K562 (cell line): Measurements from ENCODE around the gene AQP1. TPM values are rescaled to one million over a fixed set of nuclear protein-coding genes. Genes with fewer than 3 reads are reported as not detected.
A peak's percentile ranks its signal among the peaks of the same experiment; 100 is the strongest.

Experiments used
- ATAC-seq: fragments of 200-7000 bp; cut with Tn5 transposase; 3 replicates; pipeline ENCODE4 v1.9.1; 2020; ENCODE audit warnings: moderate library complexity
- BruUV-seq: library from RNA; stranded (reverse); fragments of 400-500 nt; replicated peaks from 2 replicates; lab custom pipeline; 2021; lab: Mats Ljungman, UMichigan
- CTCF ChIA-PET: fragments of 300-600 bp; formaldehyde crosslinking; extraction: SDS; loops from one replicate; lab custom pipeline; 2021; ENCODE audit warnings: low intra/inter-chr PET ratio; lab: Yijun Ruan, JAX
- POLR2A ChIA-PET: fragments of 300-600, 350-650 bp; sonication (Branson Sonifier 250); formaldehyde crosslinking; extraction: SDS; loops from one replicate; lab custom pipeline; 2021; ENCODE audit warnings: antibody characterized with exemption, inconsistent platforms; lab: Yijun Ruan, JAX
- DNase-seq, 4 experiments: peaks; one replicate each; pipeline versions ENCODE4 v3.0.0 to v3.0.0-alpha.2; 2011 to 2018; ENCODE audit warnings: low spot score in 3 of 4, mixed read lengths in 3 of 4; ENCODE audit errors: extremely low read depth in 1 of 4
- FAIRE-seq: peaks from 2 replicates; lab custom pipeline; 2011; peaks lifted over from hg19 to GRCh38; lab: Jason Lieb, UNC
- H2AFZ ChIP-seq: 2 replicates; pipeline ENCODE4 v1.6.0; 2011; ENCODE audit warnings: low read depth, low read length, control low read depth, inconsistent platforms
- H3K27ac ChIP-seq: fragments of 200-600 bp; 3 replicates; pipeline ENCODE4 v1.8.0; 2011; ENCODE audit warnings: low read depth, mild to moderate bottlenecking, control low read depth, inconsistent platforms, low read length, moderate library complexity, mixed read lengths; ENCODE audit errors: extremely low read depth
- H3K27me3 ChIP-seq, 2 experiments: fragments of 300-600 bp in 1 of 2; 2 replicates in 1 of 2; 3 replicates in 1 of 2; pipeline versions ENCODE4 v1.6.0 to v1.8.0; 2011; ENCODE audit warnings: inconsistent platforms in 2 of 2, low read length in 2 of 2, mild to moderate bottlenecking in 1 of 2, mixed read lengths in 1 of 2, moderate library complexity in 1 of 2; ENCODE audit not compliant: control insufficient read depth in 2 of 2, insufficient read depth in 2 of 2
- H3K36me3 ChIP-seq: fragments of 300-600 bp; 3 replicates; pipeline ENCODE4 v1.8.0; 2011; ENCODE audit warnings: mild to moderate bottlenecking, low read length, inconsistent platforms; ENCODE audit not compliant: control insufficient read depth, insufficient read depth
- H3K4me1 ChIP-seq, 2 experiments: fragments of 200-600 bp in 1 of 2; replicated peaks in 1 of 2; 2 replicates in 1 of 2; 3 replicates in 1 of 2; pipeline versions ENCODE4 v1.5.1 to v1.8.0; 2011; ENCODE audit warnings: inconsistent platforms in 2 of 2, low read length in 2 of 2, mild to moderate bottlenecking in 1 of 2, mixed read lengths in 1 of 2, moderate library complexity in 1 of 2; ENCODE audit not compliant: control insufficient read depth in 2 of 2, insufficient read depth in 2 of 2
- H3K4me2 ChIP-seq: 2 replicates; pipeline ENCODE4 v1.6.1; 2011; ENCODE audit warnings: low read length, control low read depth, inconsistent platforms, mixed read lengths; ENCODE audit not compliant: insufficient read depth
- H3K4me3 ChIP-seq: fragments of 200-600 bp; sonication (generic), shearing (Covaris generic); 2 replicates; pipeline ENCODE4 v1.5.1; 2016; ENCODE audit warnings: control low read depth, inconsistent platforms
- H3K79me2 ChIP-seq: fragments of 200-600 bp; 3 replicates; pipeline ENCODE4 v1.8.0; 2011; ENCODE audit warnings: low read length, inconsistent platforms; ENCODE audit not compliant: control insufficient read depth, insufficient read depth
- H3K9ac ChIP-seq, 2 experiments: 2 replicates each; pipeline versions ENCODE4 v1.6.0 to v1.6.1; 2011; ENCODE audit warnings: low read depth in 2 of 2, low read length in 2 of 2, control low read depth in 1 of 2, inconsistent platforms in 1 of 2, mild to moderate bottlenecking in 1 of 2, mixed read lengths in 1 of 2; ENCODE audit not compliant: insufficient read depth in 1 of 2
- H3K9me1 ChIP-seq: one replicate; pipeline ENCODE4 v1.6.0; 2011; ENCODE audit warnings: inconsistent platforms, mild to moderate bottlenecking, low read length, moderate library complexity; ENCODE audit not compliant: control insufficient read depth, insufficient read depth
- H3K9me3 ChIP-seq: replicated peaks from 2 replicates; pipeline ENCODE4 v1.5.1; 2011; ENCODE audit warnings: low read depth, low read length, inconsistent platforms; ENCODE audit not compliant: control insufficient read depth, insufficient read depth
- H4K20me1 ChIP-seq: replicated peaks from 2 replicates; pipeline ENCODE4 v1.6.1; 2011; ENCODE audit warnings: low read length, inconsistent platforms, mixed read lengths; ENCODE audit not compliant: control insufficient read depth, insufficient read depth
- ZFX ChIP-seq: sonication (generic); formaldehyde crosslinking; IDR thresholded peaks from 2 replicates; pipeline ENCODE4 v1.8.0; 2022; ENCODE audit warnings: mild to moderate bottlenecking, missing genetic modification reagents, moderate library complexity
- WGBS: fragments of 100-300 bp; shearing (Covaris generic); methylation state at CpG from one replicate; pipeline ENCODE4 v1.1.6; 2016; ENCODE audit warnings: low coverage, mixed read lengths; ENCODE audit not compliant: insufficient coverage; ENCODE audit errors: missing lambda C conversion rate; 5-methylcytosine and 5-hydroxymethylcytosine counted together
- in situ Hi-C: fragments of 300-500 bp; cut with MboI; formaldehyde crosslinking; loops from 4 replicates; pipeline ENCODE4 v1.15.0; 2018; ENCODE audit warnings: inconsistent platforms, mixed read lengths
- intact Hi-C: fragments of 100-400 bp; cut with micrococcal nuclease; formaldehyde crosslinking; loops from 2 replicates; pipeline ENCODE4 v1.14.2; 2022
- polyA plus RNA-seq, 8 experiments: library from polyadenylated mRNA; depleted of rRNA in 4 of 8; stranded (reverse) in 5 of 8; unstranded in 3 of 8; fragments of >200 nt; fragmentation: Nextera tagmentation in 2 of 8; fragmentation: Illumina TruSeq in 1 of 8; extraction: Ambion mirVana in 2 of 8; extraction: Trizol in 1 of 8; gene quantifications; 2 replicates each; pipeline versions ENCODE4 v1.2.1 to v1.2.3, GENCODE V29; 2011 to 2014; ENCODE audit warnings: inconsistent platforms in 1 of 8, missing spikeins in 1 of 8
- total RNA-seq, 7 experiments: library from RNA; depleted of rRNA in 6 of 7; stranded (reverse); fragments of >200 nt in 6 of 7; fragmentation: Illumina TruSeq in 2 of 7; extraction: Trizol in 2 of 7; gene quantifications; 2 replicates each; pipeline versions ENCODE4 v1.2.1 to v1.2.3, GENCODE V29; 2011 to 2021; ENCODE audit warnings: low replicate concordance in 1 of 7
- TF ChIP-seq, protein P1 (sequence below): fragments of 450-650 bp; conservative IDR thresholded peaks from 2 replicates; pipeline ENCODE4 v1.6.1; 2016; ENCODE audit warnings: missing genetic modification characterization, low read depth, mild to moderate bottlenecking, missing compliant biosample characterization, moderate library complexity

The AQP1 gene
- total and polyA plus RNA-seq, 9 of the 15 experiments (the other 6 are each of a cell fraction or from before 2014, with no cell fraction given), result 0.18 to 12.6 (median 4.1) TPM

DNA sequence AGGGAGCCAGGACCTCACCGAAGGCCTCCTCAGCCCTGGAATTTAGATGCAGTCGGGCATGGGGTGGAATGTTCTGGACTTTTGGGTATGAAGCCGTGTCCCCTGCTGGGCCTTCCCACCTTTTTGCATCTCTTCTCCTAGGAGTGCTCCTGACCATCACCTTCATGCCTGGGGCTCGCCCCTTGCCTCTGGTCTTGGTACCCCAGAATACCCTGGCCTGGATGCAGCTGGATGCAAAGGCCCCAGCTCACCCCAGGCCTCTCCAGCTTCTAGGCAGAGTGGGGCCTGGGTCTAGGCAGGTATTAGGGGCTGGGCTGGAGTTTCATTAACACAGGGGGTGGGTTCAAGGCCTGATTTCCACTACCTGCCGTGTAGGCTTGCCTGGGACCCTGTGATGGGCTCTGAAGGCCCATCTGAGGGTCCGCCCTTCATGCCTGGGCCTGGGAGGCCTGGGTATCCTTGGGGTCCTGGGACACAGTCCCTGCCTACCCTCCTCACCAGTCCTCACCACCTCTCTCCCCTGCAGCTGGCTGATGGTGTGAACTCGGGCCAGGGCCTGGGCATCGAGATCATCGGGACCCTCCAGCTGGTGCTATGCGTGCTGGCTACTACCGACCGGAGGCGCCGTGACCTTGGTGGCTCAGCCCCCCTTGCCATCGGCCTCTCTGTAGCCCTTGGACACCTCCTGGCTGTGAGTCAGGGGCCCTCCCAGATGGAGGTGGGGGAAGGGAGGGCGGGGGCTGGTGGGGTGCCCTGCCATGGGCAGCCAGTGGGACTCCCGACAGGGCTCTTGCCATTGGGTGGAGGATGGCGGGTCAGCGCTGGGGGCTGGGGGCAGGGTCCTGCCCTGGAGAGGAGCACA lies 10.1 kb downstream of the AQP1 start:
- H3K4me3 ChIP-seq, result no peak overlapping the region
- no peaks in the 10 kb centered on the region for H3K36me3 ChIP-seq
- no peaks in the 10 kb centered on the region for H3K27me3 ChIP-seq
- peak overlapping the region; percentile 58; the same call in 1 of the 3 replicates for H3K27ac ChIP-seq
- peak; percentile 45 for TF ChIP-seq ZFX (CRISPR knock-in tag)
- TF ChIP-seq, protein P1, sequence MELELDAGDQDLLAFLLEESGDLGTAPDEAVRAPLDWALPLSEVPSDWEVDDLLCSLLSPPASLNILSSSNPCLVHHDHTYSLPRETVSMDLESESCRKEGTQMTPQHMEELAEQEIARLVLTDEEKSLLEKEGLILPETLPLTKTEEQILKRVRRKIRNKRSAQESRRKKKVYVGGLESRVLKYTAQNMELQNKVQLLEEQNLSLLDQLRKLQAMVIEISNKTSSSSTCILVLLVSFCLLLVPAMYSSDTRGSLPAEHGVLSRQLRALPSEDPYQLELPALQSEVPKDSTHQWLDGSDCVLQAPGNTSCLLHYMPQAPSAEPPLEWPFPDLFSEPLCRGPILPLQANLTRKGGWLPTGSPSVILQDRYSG (tag), result no peak
- FAIRE-seq (no peak), ATAC-seq (no peak), DNase-seq (no peak)
- BruUV-seq, result no TSS peak
- peak overlapping the region; percentile 51 for H3K4me2 ChIP-seq
- no peaks in the 10 kb centered on the region for H3K79me2 ChIP-seq
- peak overlapping the region; percentile 39 to 53; a peak in 3 of 4 replicates for H3K9ac ChIP-seq
- no peaks in the 10 kb centered on the region for H4K20me1 ChIP-seq
- CTCF ChIA-PET, result no interaction called here
- peaks cover 10% of the 10 kb centered on the region for H3K9me1 ChIP-seq
- peaks cover 46 to 48% of the 10 kb centered on the region in 2 experiments; a peak in 4 of 5 replicates for H3K4me1 ChIP-seq
- H2AFZ ChIP-seq, result peak overlapping the region; percentile 73
- H3K9me3 ChIP-seq, result no peaks in the 10 kb centered on the region
- in situ Hi-C loops (no loop called here), intact Hi-C loops (no loop called here)
- 89% methylated on average over 15 of the region's 19 CpGs for WGBS
- POLR2A ChIA-PET, result interaction anchor here (0.6 kb wide), 1 partner anchor 195 kb away, joined by 3 read pairs; no protein-coding TSS in a partner anchor
